HCT116 (cell line): ENCODE results near the gene ARHGAP18. TPM values are rescaled to one million over a fixed set of nuclear protein-coding genes. Genes with fewer than 3 reads are reported as not detected.

Experiments used
- ATAC-seq: fragments of 200-7000 bp; cut with Tn5 transposase; 2 replicates; pipeline ENCODE4 v1.9.1; 2020; ENCODE audit warnings: mild to moderate bottlenecking, moderate library complexity
- BruUV-seq: library from RNA; stranded (reverse); fragments of 400-500 nt; replicated peaks from 2 replicates; lab custom pipeline; 2021; lab: Mats Ljungman, UMichigan
- CTCF ChIA-PET: fragments of 300-600 bp; sonication (Branson Sonifier 250); formaldehyde crosslinking; loops from one replicate; lab custom pipeline; 2021; ENCODE audit warnings: antibody characterized with exemption; lab: Charles Lee
- POLR2A ChIA-PET: fragments of 300-600, 350-600 bp; sonication (Branson Sonifier 250); formaldehyde crosslinking; loops from one replicate; lab custom pipeline; 2021; ENCODE audit warnings: antibody characterized with exemption; lab: Charles Lee
- RAD21 ChIA-PET, 2 experiments: fragments of 300-600 bp; sonication (Branson Sonifier 250); formaldehyde crosslinking; loops; one replicate each; lab custom pipeline; 2023; ENCODE audit warnings: low total read pairs in 2 of 2; ENCODE audit not compliant: uncharacterized antibody in 2 of 2, unreplicated experiment in 2 of 2, low non-redundant PET in 1 of 2; lab: Charles Lee
- DNase-seq: peaks from one replicate; pipeline ENCODE4 v3.0.0-alpha.2; 2010; ENCODE audit warnings: low read depth, low spot score
- H2AFZ ChIP-seq: fragments of 200-600 bp; shearing (Covaris generic), sonication (generic); 2 replicates; pipeline ENCODE4 v1.6.1; 2017; ENCODE audit warnings: low read depth, mixed run types, mixed read lengths, antibody characterized with exemption, low read length; ENCODE audit not compliant: poor library complexity, severe bottlenecking
- H3K27ac ChIP-seq: 2 replicates; pipeline ENCODE4 v1.5.1; 2012; ENCODE audit warnings: low read depth, low read length
- H3K27me3 ChIP-seq: fragments of 200-600 bp; sonication (generic); 2 replicates; pipeline ENCODE4 v1.6.1; 2016; ENCODE audit warnings: mixed run types, low read length, mixed read lengths; ENCODE audit not compliant: insufficient read depth
- H3K36me3 ChIP-seq, 2 experiments: fragments of 200-500 bp in 1 of 2; fragments of 200-600 bp in 1 of 2; sonication (Bioruptor generic) in 1 of 2; sonication (generic) in 1 of 2; 2 replicates each; pipeline versions ENCODE4 v1.5.1 to v1.6.1; 2014 to 2016; ENCODE audit warnings: low read length in 2 of 2, inconsistent platforms in 1 of 2, mixed read lengths in 1 of 2, mixed run types in 1 of 2; ENCODE audit not compliant: insufficient read depth in 2 of 2, control insufficient read depth in 1 of 2
- H3K4me1 ChIP-seq, 2 experiments: fragments of 200-600 bp in 1 of 2; sonication (generic) in 1 of 2; 2 replicates each; pipeline versions ENCODE4 v1.5.1 to v1.6.1; 2012 to 2017; ENCODE audit warnings: low read length in 2 of 2, inconsistent platforms in 1 of 2, mild to moderate bottlenecking in 1 of 2, mixed read lengths in 1 of 2, mixed run types in 1 of 2, moderate library complexity in 1 of 2; ENCODE audit not compliant: insufficient read depth in 2 of 2, control insufficient read depth in 1 of 2
- H3K4me2 ChIP-seq: fragments of 200-600 bp; sonication (generic); 2 replicates; pipeline ENCODE4 v1.6.1; 2017; ENCODE audit warnings: mixed run types, low read length, mixed read lengths
- H3K4me3 ChIP-seq, 2 experiments: fragments of 200-600 bp in 1 of 2; sonication (generic) in 1 of 2; replicated peaks in 1 of 2; 2 replicates each; pipeline ENCODE4 v1.5.1; 2011 to 2016; ENCODE audit warnings: low read length in 2 of 2, control low read depth in 1 of 2, low read depth in 1 of 2, mild to moderate bottlenecking in 1 of 2, mixed read lengths in 1 of 2, mixed run types in 1 of 2
- H3K79me2 ChIP-seq: fragments of 200-600 bp; sonication (generic); 2 replicates; pipeline ENCODE4 v1.6.1; 2017; ENCODE audit warnings: mild to moderate bottlenecking, mixed run types, low read length, moderate library complexity, mixed read lengths; ENCODE audit not compliant: insufficient read depth
- H3K9ac ChIP-seq: fragments of 200-600 bp; sonication (generic); 2 replicates; pipeline ENCODE4 v1.6.1; 2016; ENCODE audit warnings: low read length, mixed read lengths
- H3K9me2 ChIP-seq: fragments of 200-600 bp; sonication (generic), shearing (Covaris generic); 2 replicates; pipeline ENCODE4 v1.6.1; 2017; ENCODE audit warnings: mixed run types, mild to moderate bottlenecking, moderate library complexity; ENCODE audit not compliant: insufficient read depth
- H3K9me3 ChIP-seq, 2 experiments: fragments of 200-500 bp in 1 of 2; fragments of 200-600 bp in 1 of 2; sonication (Bioruptor generic) in 1 of 2; sonication (generic) in 1 of 2; 2 replicates each; pipeline ENCODE4 v1.6.1; 2014 to 2017; ENCODE audit warnings: low read length in 2 of 2, mixed read lengths in 2 of 2, inconsistent platforms in 1 of 2, low read depth in 1 of 2, mild to moderate bottlenecking in 1 of 2, mixed run types in 1 of 2, moderate library complexity in 1 of 2; ENCODE audit not compliant: control insufficient read depth in 1 of 2, insufficient read depth in 1 of 2
- H4K20me1 ChIP-seq: fragments of 200-600 bp; sonication (generic), shearing (Covaris generic); 2 replicates; pipeline ENCODE4 v1.6.1; 2017; ENCODE audit warnings: mixed run types, mild to moderate bottlenecking, moderate library complexity; ENCODE audit not compliant: insufficient read depth
- CBX3 ChIP-seq: IDR thresholded peaks from 2 replicates; pipeline ENCODE4 v1.6.1; 2012; ENCODE audit warnings: low read depth
- ELF1 ChIP-seq: IDR thresholded peaks from 2 replicates; pipeline ENCODE4 v1.6.1; 2012; ENCODE audit warnings: low read depth, borderline replicate concordance
- EZH2 ChIP-seq: fragments of 200-600 bp; sonication (generic); IDR thresholded peaks from 2 replicates; pipeline ENCODE4 v1.6.1; 2017; ENCODE audit warnings: antibody characterized with exemption, mixed run types
- EZH2phosphoT487 ChIP-seq: fragments of 200-600 bp; IDR thresholded peaks from 2 replicates; pipeline ENCODE4 v1.6.1; 2018; ENCODE audit warnings: antibody characterized with exemption, borderline replicate concordance
- JUND ChIP-seq: IDR thresholded peaks from 2 replicates; pipeline ENCODE4 v1.6.1; 2012
- MAX ChIP-seq: IDR thresholded peaks from 2 replicates; pipeline ENCODE4 v1.6.1; 2012
- SRF ChIP-seq: IDR thresholded peaks from 2 replicates; pipeline ENCODE4 v1.6.1; 2012; ENCODE audit warnings: low read depth
- YY1 ChIP-seq: IDR thresholded peaks from 2 replicates; pipeline ENCODE4 v1.6.1; 2011; ENCODE audit warnings: low read length, low read depth, moderate library complexity, mild to moderate bottlenecking; ENCODE audit not compliant: insufficient replicate concordance; ENCODE audit errors: extremely low read depth
- ZBTB33 ChIP-seq: IDR thresholded peaks from 2 replicates; pipeline ENCODE4 v1.6.1; 2011; ENCODE audit warnings: mild to moderate bottlenecking, low read length, moderate library complexity; ENCODE audit not compliant: insufficient replicate concordance; ENCODE audit errors: extremely low read depth
- ZFX ChIP-seq: fragments of 450-650 bp; IDR thresholded peaks from 2 replicates; pipeline ENCODE4 v1.6.1; 2017
- ZNF274 ChIP-seq: fragments of 200-500 bp; sonication (Bioruptor generic); IDR thresholded peaks from 2 replicates; pipeline ENCODE4 v1.6.1; 2014; ENCODE audit warnings: mild to moderate bottlenecking, low read depth, low read length, inconsistent platforms
- intact Hi-C: fragments of 100-400 bp; cut with micrococcal nuclease; formaldehyde crosslinking; loops from 2 replicates; pipeline ENCODE4 v1.10.0; 2022
- total RNA-seq: library from RNA; stranded (reverse); gene quantifications from one replicate; pipeline ENCODE4 v1.2.1, GENCODE V29; 2021; ENCODE audit not compliant: unreplicated experiment

The ARHGAP18 gene
- total RNA-seq, 1 experiment from 2014 or later, result 70.3 TPM

- TF ChIP-seq EZH2, result no peak
- TF ChIP-seq, all 23 proteins: peak for 0
These were observed 131.7 kb downstream of the ARHGAP18 start (continued) for GRCh38 chr6:129578315-129578714.

GRCh38 chr6:129577691-129578090, 132.3 kb downstream of the ARHGAP18 start:
- no TSS peak for BruUV-seq
- Histone ChIP-seq H3K36me3 (peaks cover 9 to 24% of the 10 kb centered on the region in 2 experiments), H4K20me1 (no peaks in the 10 kb centered on the region), H3K9me2 (no peaks in the 10 kb centered on the region), H3K9me3 (no peaks in the 10 kb centered on the region), H3K27ac (no peak overlapping the region), H2AFZ (no peak overlapping the region), H3K4me3 (no peak overlapping the region), H3K9ac (no peak overlapping the region), H3K4me2 (no peak overlapping the region), H3K27me3 (no peaks in the 10 kb centered on the region), H3K4me1 (peaks cover 12 to 13% of the 10 kb centered on the region in 2 experiments; a peak in 3 of 4 replicates), H3K79me2 (no peaks in the 10 kb centered on the region)
- no peak for ATAC-seq
- no peak for DNase-seq
- intact Hi-C loops, result loop anchor here (10.0 kb wide), 3 partner anchors 773 to 1843 kb away; no protein-coding TSS in a partner anchor
- ChIA-PET POLR2A (no interaction called here), CTCF (interaction anchor here (1.0 to 1.6 kb wide), 3 partner anchors 78 to 103 kb away, joined by 3 to 4 read pairs (median 3); no protein-coding TSS in a partner anchor), RAD21 (no interaction called here)
- no peak for TF ChIP-seq JUND
- TF ChIP-seq CBX3, result no peak
- no peak for TF ChIP-seq ZBTB33
- no peak for TF ChIP-seq YY1
- TF ChIP-seq ELF1, result no peak
- TF ChIP-seq ZNF274, result no peak
- no peak for TF ChIP-seq EZH2phosphoT487
- TF ChIP-seq ZFX, result no peak
- TF ChIP-seq EZH2, result no peak
- no peak for TF ChIP-seq MAX
- no peak for TF ChIP-seq SRF
